Suprapubic skin (tissue), 4 donors: ENCODE measurements around the gene EMD.

Experiments used
- CTCF ChIP-seq, 2 donors: fragments of 200-600 bp in 1 of 2; fragments of 450-650 bp in 1 of 2; sonication (generic) in 1 of 2; IDR thresholded peaks; one replicate each; pipeline ENCODE4 v1.5.1; 2016 to 2019; ENCODE audit warnings: antibody characterized with exemption in 2 of 2, mild to moderate bottlenecking in 1 of 2, moderate library complexity in 1 of 2
- EP300 ChIP-seq: sonication (generic); formaldehyde crosslinking; IDR thresholded peaks from one replicate; pipeline ENCODE4 v1.6.1; 2017; ENCODE audit warnings: antibody characterized with exemption
- POLR2A ChIP-seq, 2 donors: fragments of 450-650 bp; IDR thresholded peaks; one replicate each; pipeline ENCODE4 v1.6.1; 2017; ENCODE audit warnings: antibody characterized with exemption in 2 of 2, mild to moderate bottlenecking in 2 of 2, moderate library complexity in 2 of 2
- POLR2AphosphoS5 ChIP-seq, 3 donors: sonication (generic); formaldehyde crosslinking; IDR thresholded peaks; one replicate each; pipeline ENCODE4 v1.6.1; 2017; ENCODE audit warnings: antibody characterized with exemption in 3 of 3

GRCh38 chrX:154369449-154370299 is 9.4 kb upstream of the EMD start:
- TF ChIP-seq EP300, result no peak
- TF ChIP-seq CTCF (IDR thresholded peaks at IDR 0.05), result no peak
- no peak for TF ChIP-seq POLR2A (IDR thresholded peaks at IDR 0.05)
- no peak for TF ChIP-seq POLR2AphosphoS5 (IDR thresholded peaks at IDR 0.05)
